Measurements from ENCODE around the gene SHC2.
"Not testable (repeated sequence)": the region's sequence is repeated elsewhere in the genome, so short reads cannot be mapped to it uniquely, and the experiment has no call there.

Gene SHC2

DNA sequence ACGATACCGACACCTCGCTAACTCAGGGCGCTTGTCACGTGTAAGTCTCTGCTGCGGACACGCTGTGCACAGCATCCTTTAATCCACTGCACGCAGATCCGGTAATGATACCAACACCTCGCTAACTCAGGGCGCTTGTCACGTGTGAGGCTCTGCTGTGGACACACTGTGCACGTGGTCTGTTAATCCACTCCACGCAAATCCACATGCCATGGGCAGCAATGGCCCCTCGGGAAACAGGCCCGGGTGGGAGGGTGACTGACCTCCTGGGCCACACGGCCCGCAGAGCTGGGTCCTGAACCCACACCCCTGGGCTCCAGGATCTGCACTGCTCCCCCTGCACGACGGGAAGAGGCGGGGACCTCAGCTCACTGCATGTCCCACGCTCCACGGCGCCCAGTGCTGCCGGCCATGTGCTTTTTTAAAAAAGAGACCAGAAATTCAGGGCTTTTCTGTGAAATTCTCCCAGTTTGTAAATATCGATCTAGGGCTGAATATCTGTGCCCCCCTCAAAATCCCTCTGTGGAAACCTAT lies 16.1 kb downstream of the SHC2 start:
- DNase-seq: no peak

DNA sequence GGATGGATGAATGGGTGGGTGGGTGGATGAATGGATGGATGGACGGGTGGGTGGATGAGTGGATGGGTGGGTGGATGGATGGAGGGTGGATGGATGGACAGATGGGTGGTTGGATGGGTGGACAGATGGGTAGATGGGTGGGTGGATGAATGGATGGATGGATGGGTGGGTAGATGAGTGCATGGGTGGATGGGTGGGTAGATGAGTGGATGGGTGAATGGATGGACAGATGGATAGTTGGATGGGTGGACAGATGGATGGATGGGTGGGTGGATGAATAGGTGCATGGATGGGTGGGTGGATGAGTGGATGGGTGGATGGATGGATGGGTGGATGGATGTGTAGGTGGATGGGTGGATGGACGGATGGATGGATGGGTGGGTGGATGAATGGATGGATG lies 17.8 kb downstream of the SHC2 start:
- no peak for DNase-seq

DNA sequence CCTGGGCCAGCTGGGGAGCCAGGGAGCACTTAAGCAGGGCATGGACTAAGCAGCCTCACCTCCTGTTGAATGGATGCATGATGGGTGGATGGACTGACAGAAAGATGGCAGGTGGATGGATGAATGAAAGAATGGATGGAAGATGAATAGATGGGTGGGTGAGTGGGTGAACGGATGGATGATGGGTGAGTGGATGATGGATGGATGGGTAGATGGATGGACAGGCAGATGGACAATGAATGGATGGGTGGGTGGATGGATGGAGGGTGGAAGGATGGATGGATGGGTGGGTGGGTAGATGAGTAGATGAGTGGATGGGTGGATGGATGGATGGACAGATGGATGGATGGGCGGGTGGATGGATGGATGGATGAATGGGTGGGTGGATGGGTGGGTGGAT lies 18.7 kb downstream of the SHC2 start:
- no peak for DNase-seq

DNA sequence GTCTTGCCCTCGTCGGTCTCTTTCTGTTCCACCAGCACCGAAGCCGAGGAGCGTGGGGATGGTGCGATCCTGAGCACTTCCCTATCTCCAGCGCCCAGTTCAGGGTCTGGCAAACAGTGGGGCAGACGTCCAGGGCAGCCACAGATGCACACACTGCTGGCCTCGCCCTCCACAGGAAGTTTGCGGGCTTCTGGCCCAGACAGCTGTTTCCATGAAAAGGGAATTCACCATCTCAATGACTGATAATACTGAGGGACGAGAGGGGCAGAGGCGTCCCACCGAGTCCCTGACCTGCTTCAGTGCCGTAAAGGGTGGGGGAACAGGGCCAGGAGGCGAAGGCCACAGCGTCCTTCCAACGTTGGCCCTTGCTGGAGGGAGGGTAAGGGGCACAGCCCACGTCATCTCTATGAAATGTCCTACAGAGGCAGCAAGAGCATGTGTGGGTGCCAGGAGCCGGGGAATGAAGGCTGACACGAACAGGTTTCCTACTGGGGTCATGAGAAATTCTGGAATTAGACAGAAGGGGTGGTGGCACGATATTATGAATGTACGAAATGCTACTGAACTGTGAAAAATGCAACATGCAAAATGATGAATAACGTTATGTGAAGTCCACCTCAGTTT lies 19.5 kb downstream of the SHC2 start:
- DNase-seq: no peak

DNA sequence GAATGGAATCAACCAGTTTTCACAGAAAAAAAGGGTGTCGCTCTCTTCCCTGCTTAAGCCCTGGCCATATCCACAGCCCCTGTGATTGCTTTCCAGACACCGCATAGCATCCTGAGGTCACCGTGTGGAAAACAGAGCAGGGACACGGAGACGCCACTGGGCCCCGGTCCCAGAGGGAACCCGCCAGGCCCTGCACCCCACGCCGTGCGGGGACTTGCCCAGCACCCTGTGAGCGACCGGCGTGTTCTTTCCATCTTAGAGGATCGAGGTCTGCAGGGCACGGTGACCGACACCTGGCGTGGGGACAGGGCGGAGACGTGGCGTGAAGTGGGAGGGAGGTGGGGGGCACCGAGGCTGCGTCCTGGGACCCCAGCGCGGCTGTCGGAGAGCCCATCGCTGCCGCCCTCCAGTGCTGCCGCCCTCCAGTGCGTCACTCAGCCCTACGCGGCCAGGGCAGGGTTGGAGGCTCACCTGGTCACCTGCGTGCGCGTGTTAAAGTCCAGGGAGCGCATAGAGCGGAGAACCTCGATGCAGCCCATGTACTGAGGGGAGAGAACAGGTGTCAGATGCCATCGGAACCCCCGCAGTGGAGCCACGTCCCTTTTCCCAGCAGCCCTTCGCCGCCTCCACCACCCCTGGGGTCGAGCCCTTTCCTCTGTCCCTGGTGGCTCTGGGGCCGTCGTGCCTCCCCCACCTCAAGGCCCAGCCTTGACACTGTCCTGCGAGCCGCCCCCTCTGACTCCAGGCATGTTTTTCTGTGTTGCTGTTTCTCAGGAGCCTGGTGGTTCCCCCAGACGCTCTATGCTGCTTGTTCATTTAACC lies 20.2 kb downstream of the SHC2 start:
- no peak for DNase-seq

DNA sequence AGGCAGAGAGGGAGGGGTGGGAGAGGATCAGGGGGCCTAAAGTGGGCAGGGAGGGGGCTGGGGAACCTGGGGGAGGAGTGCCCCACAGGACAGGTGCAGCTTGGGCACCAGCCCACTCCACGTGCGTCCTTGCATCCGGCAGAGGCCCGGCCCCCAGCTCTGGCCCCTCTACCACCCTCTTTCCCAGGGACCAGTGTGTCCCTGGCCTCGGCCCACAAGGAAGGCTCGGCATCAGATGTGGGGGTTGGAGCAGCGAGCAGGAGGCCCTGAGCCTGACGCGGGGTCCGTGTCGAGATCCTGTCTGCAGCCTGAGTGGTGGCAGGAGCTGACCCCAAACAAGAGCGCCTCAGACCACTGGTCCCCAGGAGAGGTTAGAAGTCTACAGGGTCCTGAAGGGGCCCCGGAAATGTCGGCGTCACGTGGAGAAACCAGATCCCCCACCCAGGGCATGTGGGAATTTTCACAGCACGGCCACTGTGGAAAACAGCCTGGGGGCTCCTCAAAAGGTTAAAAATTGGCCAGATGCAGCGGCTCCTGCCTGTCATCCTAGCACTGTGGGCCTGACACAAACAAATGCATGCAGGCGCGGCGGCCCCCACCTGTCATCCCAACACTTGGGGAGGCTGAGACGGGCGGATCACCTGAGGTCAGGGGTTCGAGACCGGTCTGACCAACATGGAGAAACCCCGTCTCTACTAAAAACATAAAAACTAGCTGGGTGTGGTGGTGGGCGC lies 21.5 kb downstream of the SHC2 start:
- no peak for DNase-seq

DNA sequence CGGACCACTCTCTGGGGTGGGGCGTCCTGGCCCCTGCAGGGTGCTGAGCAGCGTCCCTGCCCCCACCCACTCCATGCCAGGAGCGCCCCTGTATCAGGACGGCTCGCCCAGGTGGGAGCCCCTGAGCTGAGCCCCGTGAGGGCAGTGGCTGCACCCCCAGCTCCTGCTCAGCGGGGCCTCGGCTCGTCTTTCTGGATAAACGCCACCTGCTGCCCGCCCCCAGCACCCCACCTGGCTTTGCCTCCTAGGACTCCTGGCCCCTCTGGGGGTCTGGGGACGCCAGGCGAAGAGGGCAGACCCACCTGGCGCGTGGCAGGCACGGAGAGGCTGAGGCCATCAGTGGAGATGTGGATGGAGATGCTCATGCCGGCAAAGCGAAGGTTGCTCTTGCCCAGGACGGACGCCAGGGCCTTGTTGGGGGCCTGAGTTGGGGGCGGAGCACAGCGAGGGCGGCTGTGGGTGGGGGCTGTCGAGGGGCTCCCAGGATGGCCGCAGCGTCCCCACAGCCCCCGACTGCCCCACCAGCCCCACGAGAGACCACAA lies 22.3 kb downstream of the SHC2 start:
- no peak for DNase-seq

DNA sequence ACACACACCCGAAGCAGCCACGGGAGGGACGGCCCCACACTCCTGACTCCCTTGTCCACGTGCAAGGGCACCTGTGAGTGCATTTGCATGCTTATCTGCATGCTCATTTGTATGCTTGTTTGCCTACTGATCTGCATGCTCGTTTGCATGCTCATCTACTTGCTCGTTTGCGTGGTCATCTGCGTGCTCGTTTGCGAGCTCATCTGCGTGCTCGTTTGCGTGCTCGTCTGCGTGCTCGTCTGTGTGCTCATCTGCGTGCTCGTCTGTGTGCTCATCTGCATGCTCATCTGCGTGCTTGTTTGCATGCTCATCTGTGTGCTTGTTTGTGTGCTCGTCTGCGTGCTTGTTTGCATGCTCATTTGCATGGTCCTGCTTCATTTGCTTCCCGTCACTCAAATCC lies 23.8 kb downstream of the SHC2 start:
- no peak for DNase-seq

DNA sequence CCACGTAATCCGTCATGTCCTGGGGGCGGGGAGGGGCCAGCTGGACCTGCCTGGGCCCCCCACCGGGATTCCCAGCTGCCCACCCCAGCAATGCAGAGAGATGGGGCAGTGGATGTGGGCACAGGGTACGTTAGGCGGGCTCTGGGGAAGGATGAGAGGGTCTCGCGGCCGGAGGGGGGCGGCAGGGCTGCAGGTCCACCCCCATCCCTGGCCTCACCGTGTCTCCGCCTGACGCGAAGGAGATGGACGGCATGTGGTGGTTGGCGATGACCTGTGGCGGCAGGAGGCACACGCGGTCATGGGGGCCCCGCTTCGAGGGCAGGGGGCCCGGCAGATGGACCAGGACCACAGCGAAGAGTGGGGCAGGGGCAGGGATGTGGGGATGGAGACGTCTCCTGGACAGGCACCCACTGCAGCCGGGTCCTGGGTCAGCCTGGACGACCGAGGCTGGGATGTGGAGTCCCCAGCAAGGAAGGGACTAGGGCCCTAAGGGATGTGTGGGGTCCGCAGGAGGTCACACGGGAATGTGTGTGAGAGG lies 24.4 kb downstream of the SHC2 start:
- DNase-seq: no peak

DNA sequence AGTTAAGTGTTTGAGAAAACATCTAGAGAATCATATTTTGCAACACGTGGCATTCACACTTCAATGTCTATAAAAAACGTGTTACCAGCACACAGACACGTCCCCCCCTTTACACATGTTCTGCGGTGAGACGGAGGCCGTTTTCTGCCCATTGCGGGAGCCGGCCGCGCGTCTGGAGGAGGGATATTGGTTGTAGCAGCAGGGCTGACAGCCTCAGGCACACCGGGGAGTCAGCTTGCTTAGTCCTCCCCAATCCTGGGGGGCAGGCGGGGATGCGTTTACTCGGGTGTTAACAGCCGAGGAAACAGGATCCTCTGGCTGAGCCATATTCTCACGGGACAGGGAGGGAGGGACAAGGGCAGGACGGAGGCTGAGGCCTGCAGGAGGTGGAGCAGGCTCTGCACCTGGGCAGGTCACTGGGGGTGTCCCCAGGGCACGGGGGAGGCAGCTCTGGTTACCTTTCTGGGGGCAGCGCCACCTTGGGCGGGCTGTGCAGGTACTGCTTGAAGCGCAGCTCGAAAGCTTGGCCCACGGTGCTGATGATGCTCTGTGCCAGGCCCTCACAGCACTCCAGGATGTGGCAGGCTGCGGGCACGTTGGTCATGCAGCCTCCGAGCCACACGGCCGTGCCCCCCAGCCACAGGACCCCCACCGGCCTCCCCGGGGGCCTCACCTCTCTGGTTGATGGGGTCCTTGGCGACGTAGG lies 25.0 kb downstream of the SHC2 start:
- DNase-seq: no peak

DNA sequence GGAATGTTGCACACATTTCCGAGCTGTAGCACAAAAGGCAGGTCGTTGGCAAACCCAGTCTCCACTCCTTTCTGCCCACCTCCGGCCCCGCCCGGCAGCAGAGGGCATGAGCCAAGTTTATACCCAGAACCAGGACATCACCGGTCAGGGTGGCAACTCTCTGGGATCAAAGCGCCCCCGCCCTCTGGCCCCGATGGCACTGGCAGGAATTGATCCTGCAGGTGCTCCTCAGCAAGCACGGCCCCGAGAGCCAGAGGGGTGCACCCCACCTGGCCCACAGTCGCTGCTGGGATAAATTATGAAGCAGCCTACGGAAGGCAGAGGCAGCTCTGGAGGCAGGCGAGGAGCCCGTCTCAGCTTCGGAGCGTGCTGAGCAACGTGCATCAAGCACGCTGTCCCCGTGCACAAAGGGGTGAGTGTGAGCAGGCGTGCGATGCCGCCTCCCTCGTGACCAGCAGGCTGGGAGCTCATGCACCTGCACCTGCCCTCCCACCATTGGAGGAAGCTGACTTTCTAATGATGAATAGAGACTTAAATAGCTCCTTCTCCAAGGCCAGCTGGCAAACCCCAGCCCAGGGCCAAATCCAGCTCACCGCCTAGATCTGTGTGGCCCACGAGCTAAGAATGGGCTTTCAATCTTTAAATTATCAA lies 25.7 kb downstream of the SHC2 start:
- DNase-seq: no peak

DNA sequence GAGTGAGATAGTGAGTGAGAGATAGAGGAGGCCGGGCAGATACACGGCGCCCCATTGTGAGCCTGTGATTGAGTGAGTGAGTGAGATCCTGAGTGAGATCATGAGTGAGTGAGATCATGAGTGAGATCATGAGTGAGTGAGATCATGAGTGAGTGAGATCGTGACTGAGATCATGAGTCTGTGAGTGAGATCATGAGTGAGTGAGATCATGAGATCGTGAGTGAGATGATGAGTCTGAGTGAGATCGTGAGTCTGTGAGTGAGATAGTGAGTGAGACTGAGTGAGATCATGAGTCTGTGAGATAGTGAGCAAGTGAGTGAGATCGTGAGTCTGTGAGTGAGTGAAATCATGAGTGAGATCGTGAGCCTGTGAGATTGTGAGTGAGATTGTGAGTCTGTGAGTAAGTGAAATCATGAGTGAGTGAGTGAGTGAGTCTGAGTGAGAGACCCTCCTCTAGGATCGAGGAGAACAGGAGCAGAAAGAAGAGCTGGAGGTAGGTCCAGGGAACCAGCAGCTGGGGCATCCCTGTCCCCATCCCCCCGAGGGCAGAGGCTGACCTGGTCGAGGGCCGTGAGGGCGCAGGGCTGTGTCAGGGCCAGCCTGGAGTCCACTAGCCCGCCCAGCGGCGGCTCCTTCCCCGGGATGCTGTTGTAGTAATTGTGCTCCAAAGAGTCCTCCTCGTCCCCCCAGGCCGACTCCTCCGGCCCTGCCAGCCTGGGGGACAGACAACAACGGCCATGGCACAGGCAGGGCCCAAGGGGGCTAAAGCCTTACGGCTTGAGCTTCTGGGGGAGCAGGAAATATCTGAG lies 26.5 kb downstream of the SHC2 start:
- no peak for DNase-seq

DNA sequence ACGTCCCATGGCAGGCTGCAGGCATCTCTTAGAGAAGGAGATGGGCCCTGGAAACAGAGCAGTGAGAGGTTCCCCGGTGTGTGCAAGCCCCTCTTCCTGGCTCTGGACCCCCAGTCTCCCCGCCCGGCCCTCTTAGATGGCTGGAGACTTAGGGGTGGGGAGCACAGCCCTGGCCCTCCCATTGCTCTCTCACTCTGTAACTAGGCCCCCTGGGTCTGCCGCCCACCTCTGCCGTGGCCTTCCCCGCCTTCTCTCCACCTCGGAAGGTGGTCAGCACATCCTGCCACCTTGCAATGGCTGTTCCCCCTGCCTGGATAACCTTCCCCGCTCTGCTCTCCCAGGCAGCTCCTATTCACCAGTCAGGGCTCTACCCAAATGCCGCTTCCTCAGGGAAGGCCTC lies 30.1 kb downstream of the SHC2 start:
- no peak for DNase-seq

DNA sequence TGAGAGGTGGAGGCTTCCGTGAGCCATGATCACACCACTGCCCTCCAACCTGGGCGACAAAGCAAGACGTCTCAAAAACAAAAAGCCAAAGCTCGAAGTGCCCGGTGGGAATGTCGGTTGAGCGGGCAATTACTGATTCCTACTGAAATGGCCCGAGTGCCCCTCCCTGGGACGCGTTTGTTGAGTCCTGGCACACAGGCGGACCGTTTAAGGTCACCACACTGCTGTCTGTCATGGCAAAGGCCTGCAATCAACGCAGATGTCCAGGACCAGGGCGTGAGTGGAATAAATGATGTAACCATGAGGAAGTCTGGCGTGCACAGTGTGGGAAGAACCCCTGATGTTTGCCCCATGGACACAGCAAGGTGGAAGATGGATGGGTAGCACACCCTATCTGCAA lies 32.7 kb downstream of the SHC2 start:
- DNase-seq: no peak

DNA sequence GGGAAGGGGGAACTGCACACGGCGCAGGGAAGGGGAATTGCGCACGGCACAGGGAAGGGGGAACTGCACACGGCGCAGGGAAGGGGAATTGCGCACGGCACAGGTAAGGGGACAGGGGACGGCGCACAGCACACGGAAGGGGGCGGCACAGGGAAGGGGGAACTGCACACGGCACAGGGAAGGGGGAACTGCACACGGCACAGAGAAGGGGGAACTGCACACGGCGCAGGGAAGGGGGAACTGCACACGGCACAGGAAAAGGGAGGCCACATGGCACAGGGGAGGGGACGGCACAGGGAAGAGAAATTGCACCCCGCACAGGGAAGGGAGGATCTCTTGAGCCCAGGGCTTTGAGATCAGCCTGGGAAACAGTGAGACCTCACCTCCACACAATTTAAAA lies 33.2 kb downstream of the SHC2 start:
- not testable (repeated sequence) for DNase-seq

DNA sequence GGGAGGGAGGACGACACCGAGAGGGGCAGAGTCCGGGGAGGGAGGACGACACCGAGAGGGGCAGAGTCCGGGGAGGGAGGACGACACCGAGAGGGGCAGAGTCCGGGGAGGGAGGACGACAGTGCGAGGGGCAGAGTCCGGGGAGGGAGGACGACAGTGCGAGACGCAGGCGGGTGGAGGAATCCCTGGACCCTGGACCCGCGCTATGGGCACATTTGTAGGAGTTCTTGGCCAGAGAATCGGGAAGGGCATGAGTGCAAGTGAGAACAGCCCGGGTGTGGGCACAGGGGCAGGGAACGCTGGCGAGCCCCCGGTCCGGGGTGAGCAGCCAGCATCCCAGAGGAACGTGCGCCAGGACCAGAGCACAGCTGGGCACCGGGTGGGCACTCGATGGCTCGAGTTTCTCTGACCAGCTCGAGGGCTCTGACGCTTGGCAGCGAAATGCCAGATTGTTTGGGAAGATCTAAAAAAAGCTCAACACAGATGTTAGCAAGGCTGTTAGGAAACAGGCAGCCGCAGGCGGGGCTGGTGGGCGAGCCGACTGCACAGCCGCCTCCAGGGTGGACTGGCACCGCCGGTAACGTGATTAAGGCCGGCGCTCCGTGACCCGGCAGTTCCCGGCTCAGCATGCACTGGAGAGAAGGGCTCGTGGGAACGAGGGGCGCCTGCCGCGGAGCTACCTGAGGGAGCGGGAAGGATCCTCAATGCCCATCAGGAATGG lies 33.9 kb downstream of the SHC2 start:
- no peak for DNase-seq

DNA sequence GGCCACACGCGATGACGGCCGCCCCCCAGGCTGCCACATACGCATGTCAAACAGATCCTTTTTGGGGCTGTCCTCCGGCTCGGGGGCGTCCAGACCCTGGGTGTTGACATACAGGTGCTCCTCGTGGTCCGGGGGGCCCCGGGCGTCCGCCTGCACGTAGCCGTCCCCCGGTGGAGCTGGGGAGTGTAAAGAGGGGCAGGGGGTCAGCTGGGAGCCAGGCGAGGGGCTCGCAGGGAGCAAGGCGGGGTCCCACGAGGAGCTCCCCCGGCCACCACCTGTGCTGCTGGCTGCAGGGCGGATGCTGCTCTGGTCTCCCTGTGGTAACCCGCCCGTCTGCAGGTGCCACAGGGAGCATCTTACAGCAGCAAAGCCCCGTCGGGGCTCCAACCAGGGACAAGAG lies 35.8 kb downstream of the SHC2 start:
- DNase-seq: no peak

DNA sequence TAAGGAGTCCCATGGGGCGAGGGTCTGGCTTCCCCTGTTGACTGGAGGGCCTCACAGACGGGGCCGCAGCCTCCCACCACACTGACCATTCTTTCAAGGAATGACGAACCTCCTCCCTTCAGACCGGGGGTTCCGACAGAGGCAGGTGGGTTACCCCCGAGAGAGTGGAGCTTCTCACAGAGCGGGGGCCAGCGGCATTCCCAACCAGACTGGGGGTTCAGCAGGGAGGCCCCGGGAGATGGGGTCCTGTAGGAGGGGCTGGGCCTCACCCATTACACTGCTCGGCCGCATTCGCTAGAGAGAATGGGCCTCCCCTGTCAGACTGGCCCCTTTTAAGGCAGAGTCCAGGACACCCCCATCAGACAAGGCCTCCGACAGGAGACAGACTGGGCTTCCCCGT lies 36.3 kb downstream of the SHC2 start:
- no peak for DNase-seq

DNA sequence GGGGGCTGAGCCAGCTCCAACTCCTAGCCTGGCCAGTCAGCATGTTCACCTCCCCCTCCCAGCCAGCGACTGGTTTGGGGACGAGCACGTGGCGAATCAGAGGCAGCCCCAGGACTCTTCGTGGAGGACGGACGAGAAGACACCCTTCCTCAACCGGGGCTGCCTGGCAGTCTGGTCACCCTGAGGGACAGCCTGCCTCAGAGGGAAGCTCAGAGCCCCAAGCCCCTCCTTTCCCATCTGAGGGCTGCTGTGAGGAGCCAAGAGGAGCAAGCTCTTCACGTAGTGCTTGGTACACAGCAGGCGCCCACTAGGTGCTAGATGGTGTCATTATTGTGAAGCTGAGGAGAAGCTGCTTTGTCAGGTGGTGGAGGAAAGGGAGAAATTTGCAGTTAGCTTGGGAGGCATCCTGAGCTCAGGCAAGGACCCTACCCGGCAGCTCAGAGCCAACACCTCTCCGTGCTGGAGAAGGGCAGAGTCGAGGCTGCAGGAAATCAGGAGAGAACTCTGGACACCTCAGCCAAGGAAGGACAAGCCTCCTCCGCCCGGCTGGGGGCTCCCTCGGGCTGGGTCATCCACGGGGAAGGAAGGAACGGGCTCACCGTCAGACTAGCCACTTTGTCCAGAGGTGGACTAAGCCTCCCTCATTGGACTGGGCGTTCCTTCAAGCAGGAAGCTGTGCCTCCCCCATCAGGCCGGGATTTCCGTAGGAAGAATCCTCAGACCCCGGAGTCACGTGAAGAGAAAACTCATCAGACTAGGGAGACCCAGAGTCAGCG lies 37.0 kb downstream of the SHC2 start:
- no peak for DNase-seq

DNA sequence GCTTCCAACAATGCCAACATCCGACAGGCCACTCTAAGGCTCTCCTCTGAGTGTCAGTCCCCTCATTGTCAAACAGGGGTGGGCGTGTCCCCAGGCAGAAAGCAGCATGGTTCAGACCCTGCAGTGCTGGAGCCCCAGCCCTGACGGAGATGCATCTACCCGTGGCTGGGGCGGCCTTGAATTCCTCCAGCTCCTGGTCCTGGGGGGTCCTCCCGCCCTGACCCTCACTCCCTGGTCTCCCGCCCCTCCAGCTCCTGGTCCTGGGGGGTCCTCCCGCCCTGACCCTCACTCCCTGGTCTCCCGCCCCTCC lies 38.0 kb downstream of the SHC2 start:
- not testable (repeated sequence) for DNase-seq
